Lower leg skin (tissue), 4 donors: ENCODE data around the gene VSX1. TPM values are rescaled to one million over a fixed set of nuclear protein-coding genes. Genes with fewer than 3 reads are reported as not detected.

Source experiments
- DNase-seq, 2 donors: peaks; one replicate each; pipeline ENCODE4 v3.0.0-alpha.2; 2019; ENCODE audit warnings: low spot score in 2 of 2
- H3K4me3 ChIP-seq: fragments of 200-600 bp; sonication (generic); 2 replicates; pipeline ENCODE4 v1.5.1; 2017; ENCODE audit warnings: mild to moderate bottlenecking, low read depth; ENCODE audit not compliant: poor library complexity, severe bottlenecking
- CTCF ChIP-seq, 3 donors: fragments of 450-650 bp; IDR thresholded peaks; one replicate each; pipeline ENCODE4 v1.5.1; 2016; ENCODE audit warnings: antibody characterized with exemption in 3 of 3, mild to moderate bottlenecking in 3 of 3, moderate library complexity in 2 of 3
- POLR2A ChIP-seq, 2 donors: fragments of 450-650 bp; IDR thresholded peaks; one replicate each; pipeline ENCODE4 v1.6.1; 2016 to 2017; ENCODE audit warnings: antibody characterized with exemption in 2 of 2, mild to moderate bottlenecking in 1 of 2, moderate library complexity in 1 of 2
- WGBS, 2 donors: methylation state at CpG; one replicate each; pipeline ENCODE4 v1.1.5; 2018; 5-methylcytosine and 5-hydroxymethylcytosine counted together
- intact Hi-C: fragments of 100-400 bp; cut with DNase I; formaldehyde crosslinking; loops from one replicate; pipeline ENCODE4 v1.15.0; 2023; ENCODE audit warnings: low total_unique reads
- total RNA-seq, 4 donors: library from RNA; depleted of rRNA; stranded (reverse); fragments of >200 nt; gene quantifications; one replicate each; pipeline ENCODE4 v1.1.0, GENCODE V29; 2016

Gene VSX1
- total RNA-seq, 4 donors from 2014 or later = not detected

GRCh38 chr20:25081065-25081729 is 744 bp downstream of the VSX1 start:
- 5 to 8% methylated on average over 25 to 53 of the region's 54 CpGs for WGBS, 2 donors
- intact Hi-C loops = loop anchor here (10.0 kb wide), 1 partner anchor 114 kb away; the partner anchor contains the start of gene ENTPD6
- H3K4me3 ChIP-seq = no peak overlapping the region
- DNase-seq = peak in 1 of 2 donors; percentile 80
- no peak for TF ChIP-seq POLR2A (IDR thresholded peaks at IDR 0.05)
- no peak for TF ChIP-seq CTCF (IDR thresholded peaks at IDR 0.05)

GRCh38 chr20:25079171-25079570 is 2.8 kb downstream of the VSX1 start:
- DNase-seq = no peak
- 60 to 67% methylated on average over 4 of the region's 4 CpGs for WGBS, 2 donors
- intact Hi-C loops = no loop called here
- no peak for TF ChIP-seq POLR2A (IDR thresholded peaks at IDR 0.05)
- TF ChIP-seq CTCF (IDR thresholded peaks at IDR 0.05) = no peak
- no peak overlapping the region for H3K4me3 ChIP-seq

- intact Hi-C loops = no loop called here
- 70 to 84% methylated on average over 8 of the region's 8 CpGs for WGBS, 2 donors
- no peak overlapping the region for H3K4me3 ChIP-seq
- no peak for DNase-seq
- no peak for TF ChIP-seq POLR2A (IDR thresholded peaks at IDR 0.05)
- no peak for TF ChIP-seq CTCF (IDR thresholded peaks at IDR 0.05)
Observed at GRCh38 chr20:25078662-25079061, 3.3 kb downstream of the VSX1 start.

GRCh38 chr20:25077610-25078169 is 4.3 kb downstream of the VSX1 start:
- TF ChIP-seq CTCF (IDR thresholded peaks at IDR 0.05) (no peak), POLR2A (IDR thresholded peaks at IDR 0.05) (no peak)
- peak in 1 of 2 donors; percentile 90 for DNase-seq
- intact Hi-C loops = no loop called here
- no peak overlapping the region for H3K4me3 ChIP-seq
- 3 to 6% methylated on average over 25 to 38 of the region's 38 CpGs for WGBS, 2 donors

GRCh38 chr20:25076731-25077609 is 5.0 kb downstream of the VSX1 start:
- intact Hi-C loops = no loop called here
- no peak overlapping the region for H3K4me3 ChIP-seq
- DNase-seq = peak in 1 of 2 donors; percentile 74
- TF ChIP-seq CTCF (IDR thresholded peaks at IDR 0.05) (no peak), POLR2A (IDR thresholded peaks at IDR 0.05) (no peak)
- WGBS, 2 donors = 20 to 27% methylated on average over 14 of the region's 14 CpGs
